CD4-positive, alpha-beta T cell (primary cell): ENCODE data around the gene AKAP12. TPM values are rescaled to one million over a fixed set of nuclear protein-coding genes. Genes with fewer than 3 reads are reported as not detected.

Experiments used
- ATAC-seq: fragments of 200-7000 bp; cut with Tn5 transposase; one replicate; pipeline ENCODE4 v1.10.0; 2022; ENCODE audit warnings: mild to moderate bottlenecking; ENCODE audit not compliant: poor library complexity
- CTCF ChIA-PET: fragments of 350-600 bp; sonication (Branson Sonifier 250); formaldehyde crosslinking; loops from one replicate; lab custom pipeline; 2021; ENCODE audit warnings: antibody characterized with exemption, inconsistent platforms; lab: Charles Lee
- POLR2A ChIA-PET: fragments of 350-600 bp; sonication (Branson Sonifier 250); formaldehyde crosslinking; loops from one replicate; lab custom pipeline; 2021; ENCODE audit warnings: antibody characterized with exemption, inconsistent platforms; lab: Charles Lee
- DNase-seq, 14 experiments: peaks; one replicate each; pipeline ENCODE4 v3.0.0-alpha.2; 2013 to 2020; ENCODE audit warnings: mixed read lengths in 2 of 14
- H3K27ac ChIP-seq, 2 donors: one replicate each; pipeline versions ENCODE4 v1.5.1 to v1.7.0; 2013; ENCODE audit warnings: low read length in 2 of 2, low read depth in 1 of 2, mild to moderate bottlenecking in 1 of 2
- H3K27me3 ChIP-seq, 2 experiments: 1 replicate in 1 of 2; 2 replicates in 1 of 2; pipeline versions ENCODE4 v1.6.1 to v1.7.0; 2013; ENCODE audit warnings: low read length in 2 of 2, control low read depth in 1 of 2, mild to moderate bottlenecking in 1 of 2, moderate library complexity in 1 of 2; ENCODE audit not compliant: insufficient read depth in 2 of 2, control insufficient read depth in 1 of 2
- H3K36me3 ChIP-seq: one replicate; pipeline ENCODE4 v1.6.1; 2013; ENCODE audit warnings: low read length, control low read depth; ENCODE audit not compliant: insufficient read depth
- H3K4me1 ChIP-seq: one replicate; pipeline ENCODE4 v1.6.1; 2013; ENCODE audit warnings: low read length, control low read depth; ENCODE audit not compliant: insufficient read depth
- H3K4me3 ChIP-seq: one replicate; pipeline ENCODE4 v1.5.1; 2013; ENCODE audit warnings: mild to moderate bottlenecking, low read length, moderate library complexity
- H3K9me3 ChIP-seq, 2 experiments: 1 replicate in 1 of 2; 2 replicates in 1 of 2; pipeline versions ENCODE4 v1.6.1 to v1.7.0; 2013; ENCODE audit warnings: low read length in 2 of 2, mild to moderate bottlenecking in 2 of 2, control low read depth in 1 of 2, moderate library complexity in 1 of 2; ENCODE audit not compliant: control insufficient read depth in 1 of 2, insufficient read depth in 1 of 2
- H3K27ac Mint-ChIP-seq: one replicate; pipeline ENCODE4 v1.8.0; 2020; ENCODE audit warnings: mixed read lengths
- H3K27me3 Mint-ChIP-seq: one replicate; pipeline ENCODE4 v1.8.0; 2021; ENCODE audit warnings: mixed read lengths
- H3K36me3 Mint-ChIP-seq: one replicate; pipeline ENCODE4 v1.8.0; 2021; ENCODE audit warnings: low read depth, mixed read lengths
- H3K4me1 Mint-ChIP-seq: one replicate; pipeline ENCODE4 v1.8.0; 2021; ENCODE audit warnings: low read depth, mixed read lengths
- H3K4me3 Mint-ChIP-seq: one replicate; pipeline ENCODE4 v1.8.0; 2020; ENCODE audit warnings: mild to moderate bottlenecking, mixed read lengths
- H3K9me3 Mint-ChIP-seq: one replicate; pipeline ENCODE4 v1.8.0; 2020; ENCODE audit warnings: mixed read lengths
- CTCF ChIP-seq: fragments of 200-600 bp; IDR thresholded peaks from one replicate; pipeline ENCODE4 v1.8.0; 2022; ENCODE audit warnings: antibody characterized with exemption, mild to moderate bottlenecking
- intact Hi-C, 2 experiments: fragments of 100-400 bp; cut with DNase I in 1 of 2; cut with micrococcal nuclease in 1 of 2; formaldehyde crosslinking; loops; one replicate each; pipeline versions ENCODE4 v1.15.1 to v1.9.0; 2023 to 2025; cut with DNase I, micrococcal nuclease
- total RNA-seq, 174 experiments: library from RNA in 2 of 174; stranded (reverse) in 2 of 174; gene quantifications; one replicate each; pipeline ENCODE4 v1.2.3 and lab custom pipeline; 2021 to 2026

AKAP12 gene
- total RNA-seq, 2 experiments from 2014 or later: 0.03 to 0.05 TPM

- Mint-ChIP-seq H3K4me3 (no peak overlapping the region), H3K9me3 (no peaks in the 10 kb centered on the region), H3K27ac (no peak overlapping the region), H3K4me1 (no peaks in the 10 kb centered on the region), H3K36me3 (no peaks in the 10 kb centered on the region), H3K27me3 (peaks cover 55% of the 10 kb centered on the region)
- Histone ChIP-seq H3K36me3 (no peaks in the 10 kb centered on the region), H3K4me1 (no peaks in the 10 kb centered on the region), H3K9me3 (no peaks in the 10 kb centered on the region), H3K27ac (no peak overlapping the region), H3K4me3 (no peak overlapping the region), H3K27me3 (peaks cover 6 to 27% of the 10 kb centered on the region in 2 experiments)
- ATAC-seq (no peak), DNase-seq (no peak)
- no peak for TF ChIP-seq CTCF
- ChIA-PET CTCF (interaction anchor here (0.7 kb wide), 1 partner anchor 66 kb away, joined by 4 read pairs; no protein-coding TSS in a partner anchor), POLR2A (no interaction called here)
- intact Hi-C loops: no loop called here
These were observed 8.5 kb downstream of the AKAP12 start for GRCh38 chr6:151248295-151248694.

GRCh38 chr6:151252634-151253033, 12.9 kb downstream of the AKAP12 start:
- no peaks in the 10 kb centered on the region for H3K4me1 ChIP-seq
- no peak overlapping the region for H3K4me3 ChIP-seq
- H3K27ac ChIP-seq: no peak overlapping the region
- H3K4me3 Mint-ChIP-seq: no peak overlapping the region
- no peak for DNase-seq
- H3K36me3 Mint-ChIP-seq: no peaks in the 10 kb centered on the region
- no peak for ATAC-seq
- TF ChIP-seq CTCF: no peak
- intact Hi-C loops: no loop called here
- H3K9me3 ChIP-seq: no peaks in the 10 kb centered on the region
- H3K36me3 ChIP-seq: no peaks in the 10 kb centered on the region
- H3K4me1 Mint-ChIP-seq: no peaks in the 10 kb centered on the region
- ChIA-PET CTCF (no interaction called here), POLR2A (no interaction called here)
- peaks cover 36% of the 10 kb centered on the region for H3K27me3 Mint-ChIP-seq
- no peaks in the 10 kb centered on the region for H3K9me3 Mint-ChIP-seq
- H3K27ac Mint-ChIP-seq: no peak overlapping the region
- H3K27me3 ChIP-seq: peaks cover 0 to 7% of the 10 kb centered on the region in 2 experiments

GRCh38 chr6:151254451-151255081, 14.8 kb downstream of the AKAP12 start:
- no peak overlapping the region for H3K27ac ChIP-seq
- ATAC-seq: no peak
- no peaks in the 10 kb centered on the region for H3K36me3 ChIP-seq
- no peaks in the 10 kb centered on the region for H3K27me3 ChIP-seq
- H3K9me3 Mint-ChIP-seq: no peaks in the 10 kb centered on the region
- POLR2A ChIA-PET: no interaction called here
- H3K27ac Mint-ChIP-seq: no peak overlapping the region
- H3K4me3 ChIP-seq: no peak overlapping the region
- CTCF ChIA-PET: no interaction called here
- no peaks in the 10 kb centered on the region for H3K9me3 ChIP-seq
- H3K4me1 Mint-ChIP-seq: no peaks in the 10 kb centered on the region
- intact Hi-C loops: no loop called here
- TF ChIP-seq CTCF: no peak
- H3K36me3 Mint-ChIP-seq: no peaks in the 10 kb centered on the region
- DNase-seq: no peak
- H3K4me1 ChIP-seq: no peaks in the 10 kb centered on the region
- H3K27me3 Mint-ChIP-seq: peaks cover 17% of the 10 kb centered on the region
- no peak overlapping the region for H3K4me3 Mint-ChIP-seq
